Measurements from ENCODE around the gene KY.

KY gene

GRCh38 chr3:134619301-134619615, 31.6 kb downstream of the KY start:
- no peak for DNase-seq

DNA sequence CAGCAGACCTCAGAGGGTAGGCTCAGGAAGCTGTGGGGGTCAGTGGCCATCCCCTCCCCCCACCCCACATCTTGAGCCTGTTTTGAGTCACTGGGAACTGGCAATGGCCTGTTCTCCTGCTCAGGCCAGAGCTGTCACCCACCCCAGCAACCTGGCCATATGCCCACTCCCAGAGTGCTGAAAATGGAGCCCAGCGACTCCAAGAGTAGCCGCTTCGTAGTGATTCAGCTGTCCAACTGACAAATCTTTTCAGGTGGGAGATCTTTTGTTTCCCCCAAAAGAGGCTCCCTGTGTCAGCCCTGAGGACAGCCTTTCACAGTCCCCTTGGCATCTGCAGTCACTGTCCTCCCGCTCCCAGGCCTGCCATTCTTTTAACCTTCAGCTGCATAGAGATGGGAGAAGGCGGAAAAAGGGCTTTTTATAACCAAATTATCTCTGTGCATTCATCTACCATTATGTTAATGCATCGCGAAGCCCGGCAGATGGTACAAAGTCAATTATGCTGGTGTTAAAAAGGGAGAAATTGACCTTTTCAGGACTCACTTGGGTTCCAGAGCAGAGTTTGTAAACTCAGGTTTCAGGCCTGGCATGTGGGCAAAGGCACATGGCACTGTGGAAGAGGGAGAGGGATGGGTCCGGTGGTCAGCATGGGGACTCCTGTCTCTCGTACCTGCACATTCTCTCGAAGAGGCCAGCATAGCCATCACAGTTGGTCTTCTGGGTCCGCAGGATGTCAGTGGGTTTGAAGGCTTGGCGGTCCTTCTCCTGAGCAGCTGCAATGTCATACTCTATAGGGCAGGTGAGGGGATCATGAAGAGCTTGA, 32.1 kb downstream of the KY start:
- no peak for DNase-seq

- DNase-seq: no peak
Observed at GRCh38 chr3:134617608-134618477, 33.0 kb downstream of the KY start.

- DNase-seq: no peak
Observed at GRCh38 chr3:134615743-134616142, 35.1 kb downstream of the KY start.

- no peak for DNase-seq
Observed at GRCh38 chr3:134614955-134615354, 35.9 kb downstream of the KY start.

DNA sequence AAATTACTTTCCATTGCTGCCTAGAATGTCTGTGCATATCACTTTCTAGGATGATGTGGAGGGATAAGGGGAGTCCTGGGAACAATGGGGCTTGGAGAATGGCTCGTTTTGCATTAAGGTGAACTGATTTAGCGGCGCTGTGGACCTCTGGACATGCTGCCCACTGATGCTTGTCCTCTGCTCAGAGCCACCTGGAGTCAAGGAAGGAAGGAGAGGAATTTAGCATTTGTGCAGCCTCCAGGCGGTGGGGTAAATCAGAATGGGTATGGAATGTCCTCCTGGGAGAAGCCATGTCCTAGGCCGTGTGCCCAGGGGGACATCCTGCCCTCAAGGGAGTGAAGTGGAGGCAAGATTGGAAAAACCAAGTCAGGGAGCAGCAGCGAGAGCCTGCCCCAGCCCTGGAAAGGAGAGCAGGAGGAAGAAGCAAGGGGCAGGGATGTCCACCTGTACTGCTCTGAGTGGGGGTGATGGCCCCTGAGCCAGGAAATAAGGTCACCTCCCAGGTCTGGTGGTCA, 37.8 kb downstream of the KY start:
- DNase-seq: no peak

DNA sequence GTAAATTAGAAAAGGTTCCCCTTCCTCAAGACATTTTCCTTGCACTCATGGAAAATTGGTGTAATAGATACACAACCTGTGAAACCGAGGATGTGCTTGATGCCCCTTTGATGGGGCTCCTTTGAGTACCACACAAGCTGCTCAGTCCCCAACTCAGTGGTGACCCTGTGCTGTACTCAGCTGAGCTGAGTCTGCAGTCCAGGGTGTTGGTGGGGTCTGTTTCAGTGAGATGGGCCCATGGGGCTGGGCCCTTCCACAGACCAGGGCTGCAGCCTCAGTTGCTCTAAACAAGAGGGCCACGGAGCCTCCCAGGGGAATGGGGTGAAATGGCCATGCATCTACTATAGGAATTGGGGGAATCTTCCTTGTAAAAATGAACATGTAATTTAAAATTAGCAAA, 39.3 kb downstream of the KY start:
- no peak for DNase-seq

DNA sequence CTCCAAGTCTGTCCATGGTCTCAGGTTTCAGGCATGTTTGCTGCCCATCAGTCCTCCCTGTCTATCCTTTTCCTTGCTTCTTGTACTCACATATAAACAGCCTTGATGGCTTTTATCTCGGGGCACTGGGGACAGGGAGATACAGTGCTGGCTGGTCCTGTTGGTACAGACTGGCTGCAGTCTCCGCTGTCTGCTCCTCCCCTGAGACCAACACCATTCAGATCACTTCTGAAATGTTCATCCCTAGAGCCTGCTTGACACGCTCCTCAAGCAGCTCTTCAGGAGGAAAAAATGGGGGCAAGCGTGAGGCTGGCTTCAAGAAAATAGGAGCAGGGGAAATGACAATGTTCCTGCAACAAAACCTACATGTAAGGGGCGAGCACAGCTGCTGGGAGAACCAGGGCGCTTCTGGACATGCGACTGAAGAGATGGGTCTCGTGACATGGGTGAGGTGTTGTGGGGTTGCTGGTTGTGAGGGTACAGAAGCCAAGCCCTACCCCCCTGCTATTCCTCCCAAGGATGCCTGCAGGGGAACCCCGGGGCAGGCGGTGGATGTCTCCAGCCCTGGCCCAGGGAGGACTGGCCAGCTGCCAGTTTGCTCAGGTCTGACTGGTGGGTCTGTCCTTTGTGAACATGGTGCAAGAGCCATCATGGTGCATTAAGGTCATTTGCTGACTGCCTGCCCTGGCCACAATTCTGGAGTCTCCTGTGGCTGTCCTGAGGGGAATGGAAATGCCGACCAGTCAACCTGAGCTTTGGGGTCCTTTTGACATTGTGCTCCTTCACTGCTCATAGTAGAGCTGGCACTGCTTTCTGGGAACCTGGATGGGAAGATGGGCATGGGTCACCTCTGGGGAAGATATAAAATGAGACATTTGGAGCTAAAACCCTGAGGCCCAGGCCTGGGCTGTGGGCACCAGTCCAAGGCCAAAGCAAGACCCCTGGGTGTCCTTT, 40.1 kb downstream of the KY start:
- DNase-seq: no peak

DNA sequence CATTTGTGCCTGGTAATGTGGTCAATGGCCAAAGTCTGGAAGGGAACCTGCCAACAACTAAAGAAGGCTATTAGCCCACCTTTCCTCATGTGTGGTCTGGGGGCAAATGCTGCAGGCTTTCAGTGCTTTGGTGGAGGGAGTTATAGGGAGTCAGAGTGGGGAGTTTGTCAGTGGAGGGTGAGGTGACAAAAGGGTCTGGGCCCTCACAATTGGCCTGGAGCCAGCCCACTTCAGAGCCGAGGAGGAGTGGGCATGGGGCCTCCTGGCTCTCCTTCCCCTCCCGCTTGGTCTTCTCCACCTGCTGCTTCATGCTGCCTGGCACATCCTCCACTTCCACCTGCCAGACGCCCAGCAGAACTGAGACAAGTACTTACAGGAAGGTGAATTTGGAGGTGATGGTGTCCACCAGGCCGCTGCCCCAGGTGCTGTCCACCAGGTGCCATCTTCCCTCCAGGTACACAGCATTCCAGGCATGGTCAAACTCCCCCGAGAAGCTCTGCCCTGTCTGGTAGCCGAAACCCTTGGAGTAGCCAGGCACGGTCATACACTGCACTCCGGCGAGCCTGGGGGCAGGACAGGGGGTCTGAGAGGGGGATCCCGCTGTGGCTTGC, 40.9 kb downstream of the KY start:
- no peak for DNase-seq

- no peak for DNase-seq
Observed at GRCh38 chr3:134608771-134609435, 41.9 kb downstream of the KY start.

GRCh38 chr3:134608023-134608770, 42.6 kb downstream of the KY start:
- no peak for DNase-seq

GRCh38 chr3:134607054-134608022, 43.5 kb downstream of the KY start:
- no peak for DNase-seq

DNA sequence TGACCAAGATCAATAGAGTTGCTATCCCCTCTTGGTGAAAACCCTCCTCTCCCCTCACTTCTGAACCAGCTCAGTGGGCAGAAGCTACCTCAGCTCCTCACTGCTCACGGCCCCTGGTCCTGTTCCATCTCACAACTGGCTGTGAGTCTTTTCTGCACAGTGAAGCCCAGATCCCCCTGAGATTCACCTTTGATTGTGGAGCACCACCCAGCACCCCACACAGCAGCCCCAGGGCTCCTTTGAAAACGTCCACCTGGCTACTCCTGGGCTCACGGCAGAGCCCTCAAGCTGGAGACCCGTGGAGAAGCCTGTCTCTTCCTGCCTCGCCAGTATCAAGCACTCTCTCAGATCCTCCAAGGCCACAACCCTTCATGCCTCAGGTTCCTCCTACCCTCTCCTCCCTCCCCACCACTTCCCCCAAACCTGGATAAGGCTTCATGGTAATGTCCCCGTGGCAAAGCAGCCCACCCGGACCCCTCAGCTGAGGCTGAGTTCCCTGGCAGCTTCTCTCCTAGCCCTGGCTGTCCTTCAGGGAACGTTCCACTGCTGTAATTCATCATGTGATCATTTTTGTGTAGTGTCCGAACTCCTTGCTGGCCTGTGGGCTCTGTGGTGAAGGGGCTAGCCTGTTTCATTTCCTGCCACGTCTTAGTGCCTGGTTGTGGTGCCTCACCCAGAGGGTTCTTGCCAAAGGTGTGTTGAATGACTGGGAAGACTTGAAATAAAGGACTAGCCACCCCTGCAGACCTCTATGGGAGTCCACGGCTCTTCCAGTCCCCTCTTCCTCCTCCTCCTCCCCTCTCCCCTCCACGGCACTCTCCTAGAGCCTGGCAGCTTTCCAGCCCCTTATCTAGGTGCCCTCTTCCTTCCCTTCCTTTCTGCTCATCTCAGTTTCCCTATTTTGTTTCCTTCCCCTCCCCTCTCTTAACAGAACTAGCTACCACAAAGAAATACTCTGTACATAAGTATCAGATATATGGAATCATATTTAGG, 44.5 kb downstream of the KY start:
- no peak for DNase-seq

DNA sequence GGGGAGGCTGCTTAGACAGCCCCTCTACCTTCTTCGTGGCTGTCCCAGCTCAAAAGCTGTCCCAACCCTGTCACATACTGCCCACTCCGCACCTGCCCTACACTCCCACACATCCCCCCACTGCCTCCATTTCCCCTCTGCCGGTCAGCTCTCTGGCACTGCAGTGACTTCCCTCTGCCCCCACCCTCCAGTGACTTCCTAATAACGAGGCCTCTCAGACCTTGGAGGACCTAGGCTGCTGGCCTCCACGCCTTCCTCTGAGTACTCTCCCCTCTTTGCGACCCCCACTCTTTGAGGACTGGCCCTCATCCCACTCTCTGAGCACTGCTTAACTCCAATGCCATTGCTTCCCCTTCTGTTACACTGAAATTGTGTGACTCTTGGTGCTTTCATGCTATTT, 45.3 kb downstream of the KY start:
- DNase-seq: no peak

DNA sequence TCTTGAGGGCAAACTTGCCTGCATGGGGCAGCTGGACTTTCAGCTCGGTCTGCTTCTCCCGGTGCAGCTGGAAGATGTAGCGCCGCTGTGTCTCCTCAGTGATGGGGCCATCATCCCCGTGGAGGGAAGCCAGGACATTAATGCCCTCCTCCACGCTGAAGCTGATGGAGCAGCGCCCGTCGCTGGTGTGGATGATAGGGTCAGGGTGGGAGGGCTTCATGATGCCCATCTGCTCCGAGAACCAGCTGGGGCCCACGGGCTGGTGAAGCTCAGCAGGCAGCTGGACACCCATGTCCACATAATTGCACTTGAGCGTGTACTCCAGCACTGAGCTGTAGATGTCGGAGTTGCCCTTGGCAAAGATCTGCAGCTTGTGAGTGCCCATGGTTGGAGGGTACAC, 46.9 kb downstream of the KY start:
- no peak for DNase-seq

GRCh38 chr3:134603480-134603879, 47.3 kb downstream of the KY start:
- no peak for DNase-seq

DNA sequence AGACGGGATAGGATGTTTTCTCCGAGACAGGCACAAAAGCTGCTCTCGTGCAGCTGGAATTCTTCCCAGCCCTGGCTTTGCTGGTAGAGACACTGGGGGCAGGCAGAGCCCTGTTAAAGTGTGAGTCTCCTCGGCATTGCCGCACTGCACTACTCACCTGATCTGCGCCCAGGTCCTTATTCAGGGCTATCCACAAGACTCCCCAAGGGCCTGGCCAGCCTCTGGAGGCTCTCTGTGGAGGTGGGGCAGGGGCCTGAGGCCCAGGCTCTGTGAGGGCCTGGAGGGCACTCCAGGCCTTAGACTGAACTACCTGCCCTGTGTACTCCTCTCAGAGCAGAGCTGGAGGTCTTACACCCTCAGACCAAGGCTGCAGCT, 48.4 kb downstream of the KY start:
- DNase-seq: no peak
